PC-3 (cell line): ENCODE results near the gene ADAMTS17. TPM values are rescaled to one million over a fixed set of nuclear protein-coding genes. Genes with fewer than 3 reads are reported as not detected.
"Not testable (repeated sequence)": the region's sequence is repeated elsewhere in the genome, so short reads cannot be mapped to it uniquely, and the experiment has no call there.

Experiments
- ATAC-seq: fragments of 200-7000 bp; cut with Tn5 transposase; 2 replicates; pipeline ENCODE4 v1.9.1; 2020; ENCODE audit warnings: mild to moderate bottlenecking, moderate library complexity
- BruUV-seq: library from RNA; stranded (reverse); fragments of 400-500 nt; replicated peaks from 2 replicates; lab custom pipeline; 2021; lab: Mats Ljungman, UMichigan
- CTCF ChIA-PET: fragments of 300-600 bp; sonication (Branson Sonifier 250); formaldehyde crosslinking; loops from one replicate; lab custom pipeline; 2022; ENCODE audit warnings: antibody characterized with exemption; lab: Charles Lee
- POLR2A ChIA-PET: fragments of 300-600 bp; sonication (Branson Sonifier 250); formaldehyde crosslinking; loops from one replicate; lab custom pipeline; 2022; ENCODE audit warnings: antibody characterized with exemption; ENCODE audit not compliant: unreplicated experiment; lab: Charles Lee
- DNase-seq: peaks from one replicate; pipeline ENCODE4 v3.0.0-alpha.2; 2015
- H2AFZ ChIP-seq: fragments of 300-600 bp; sonication (generic); 2 replicates; pipeline ENCODE4 v1.6.0; 2016; ENCODE audit warnings: antibody characterized with exemption, low read length
- H3F3A ChIP-seq: fragments of 300-600 bp; sonication (generic); one replicate; pipeline ENCODE4 v1.6.0; 2017; ENCODE audit warnings: antibody characterized with exemption, low read length, control low read depth, mild to moderate bottlenecking; ENCODE audit not compliant: unreplicated experiment
- H3K27ac ChIP-seq: fragments of 300-600 bp; sonication (generic); 2 replicates; pipeline ENCODE4 v1.5.1; 2016; ENCODE audit warnings: mild to moderate bottlenecking, low read length
- H3K27me3 ChIP-seq: fragments of 300-600 bp; sonication (generic); 2 replicates; pipeline ENCODE4 v1.6.1; 2016; ENCODE audit warnings: low read length, mixed read lengths
- H3K36me3 ChIP-seq: fragments of 300-600 bp; sonication (generic); 2 replicates; pipeline ENCODE4 v1.6.1; 2016; ENCODE audit warnings: low read depth, mixed run types, low read length, mixed read lengths
- H3K4me1 ChIP-seq: fragments of 300-600 bp; sonication (generic); 2 replicates; pipeline ENCODE4 v1.5.1; 2016; ENCODE audit warnings: low read length; ENCODE audit not compliant: insufficient read depth
- H3K4me2 ChIP-seq: fragments of 300-600 bp; sonication (generic); 2 replicates; pipeline ENCODE4 v1.6.0; 2016; ENCODE audit warnings: low read length
- H3K4me3 ChIP-seq: fragments of 300-600 bp; sonication (generic); 2 replicates; pipeline ENCODE4 v1.5.1; 2016; ENCODE audit warnings: mild to moderate bottlenecking, low read length, mixed read lengths
- H3K79me2 ChIP-seq: fragments of 300-600 bp; sonication (generic); 2 replicates; pipeline ENCODE4 v1.6.1; 2017; ENCODE audit warnings: low read length, mixed read lengths
- H3K9ac ChIP-seq: fragments of 300-600 bp; sonication (generic); 2 replicates; pipeline ENCODE4 v1.6.0; 2016; ENCODE audit warnings: mild to moderate bottlenecking, low read length
- H3K9me2 ChIP-seq: fragments of 300-600 bp; sonication (generic); replicated peaks from 2 replicates; pipeline ENCODE4 v1.6.1; 2016; ENCODE audit warnings: mixed run types, low read length, mixed read lengths
- H3K9me3 ChIP-seq: fragments of 300-600 bp; sonication (generic); 2 replicates; pipeline ENCODE4 v1.6.1; 2016; ENCODE audit warnings: low read length, mixed read lengths
- H4K20me1 ChIP-seq: fragments of 300-600 bp; sonication (generic); 2 replicates; pipeline ENCODE4 v1.6.1; 2016; ENCODE audit warnings: low read length, mixed read lengths
- CTCF ChIP-seq: fragments of 300-600 bp; sonication (generic); conservative IDR thresholded peaks from 2 replicates; pipeline ENCODE4 v1.5.1; 2017; ENCODE audit warnings: antibody characterized with exemption, low read depth, mild to moderate bottlenecking, low read length
- EZH2 ChIP-seq: fragments of 300-600 bp; sonication (generic); IDR thresholded peaks from one replicate; pipeline ENCODE4 v1.6.1; 2017; ENCODE audit warnings: antibody characterized with exemption, mild to moderate bottlenecking, low read length; ENCODE audit not compliant: unreplicated experiment
- EZH2phosphoT487 ChIP-seq: fragments of 300-600 bp; sonication (generic); IDR thresholded peaks from 2 replicates; pipeline ENCODE4 v1.6.1; 2018; ENCODE audit warnings: mild to moderate bottlenecking, antibody characterized with exemption, low read length, borderline replicate concordance
- intact Hi-C: fragments of 100-400 bp; cut with micrococcal nuclease; formaldehyde crosslinking; loops from 2 replicates; pipeline ENCODE4 v1.9.0; 2023
- total RNA-seq: library from RNA; depleted of rRNA; stranded (reverse); fragments of >200 nt; gene quantifications from 2 replicates; pipeline ENCODE4 v1.2.3, GENCODE V29; 2014

Gene ADAMTS17
- total RNA-seq, 1 experiment from 2014 or later = 6.9 TPM

DNA sequence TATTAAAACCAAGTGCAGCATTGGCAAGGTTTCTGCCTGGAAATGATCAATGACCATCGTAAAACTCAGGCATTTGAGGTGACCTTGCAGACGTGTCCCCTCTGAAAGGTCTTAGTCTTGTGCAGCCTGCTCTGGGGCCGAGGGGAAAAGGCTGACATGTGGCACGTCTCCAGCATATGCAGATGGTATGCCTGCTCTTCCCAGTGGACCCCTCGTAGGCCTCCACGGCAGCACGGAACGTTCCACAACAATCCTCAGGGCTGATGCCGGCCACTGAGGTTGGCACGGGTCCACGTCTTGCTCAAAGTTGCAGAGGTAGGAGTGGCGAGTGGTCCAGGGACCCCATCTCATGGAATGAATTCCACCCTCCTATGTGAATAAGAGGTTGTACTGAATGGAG lies 361.0 kb downstream of the ADAMTS17 start:
- CTCF ChIA-PET = no interaction called here

DNA sequence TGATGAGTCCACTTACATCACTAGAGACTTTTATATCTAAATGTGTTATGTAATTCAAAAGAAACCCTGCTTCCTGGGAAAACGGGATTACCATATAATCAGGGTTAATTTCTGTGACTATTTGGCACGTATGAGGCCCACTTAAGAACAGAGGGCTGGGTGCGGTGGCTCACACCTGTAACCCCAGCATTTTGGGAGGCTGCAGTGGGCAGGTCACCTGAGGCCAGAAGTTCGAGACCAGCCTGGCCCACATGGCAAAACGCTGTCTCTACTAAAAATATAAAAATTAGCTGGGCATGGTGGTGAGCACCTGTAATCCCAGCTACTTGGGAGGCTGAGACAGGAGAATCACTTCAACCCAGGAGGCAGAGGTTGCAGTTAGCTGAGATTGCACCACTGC lies 361.9 kb downstream of the ADAMTS17 start:
- H4K20me1 ChIP-seq, H3K27ac ChIP-seq, H3K27me3 ChIP-seq, H3F3A ChIP-seq, H3K36me3 ChIP-seq, H3K4me3 ChIP-seq, H3K9me2 ChIP-seq, H3K4me2 ChIP-seq, DNase-seq, H3K79me2 ChIP-seq, H3K9me3 ChIP-seq, POLR2A ChIA-PET, BruUV-seq, CTCF ChIA-PET, H3K9ac ChIP-seq, ATAC-seq, intact Hi-C loops, H2AFZ ChIP-seq, H3K4me1 ChIP-seq: not testable (repeated sequence)

More for the DNA sequence above, 361.0 kb downstream of the ADAMTS17 start:
- Histone ChIP-seq H3K9me2 (no peaks in the 10 kb centered on the region), H3K79me2 (no peaks in the 10 kb centered on the region), H4K20me1 (no peaks in the 10 kb centered on the region), H3K27ac (no peak overlapping the region), H3K4me3 (no peak overlapping the region), H3K9me3 (no peaks in the 10 kb centered on the region), H3K27me3 (no peaks in the 10 kb centered on the region), H3K4me1 (peaks cover 7% of the 10 kb centered on the region; the same call in 1 of the 2 replicates), H3K4me2 (no peak overlapping the region), H2AFZ (no peak overlapping the region), H3K9ac (no peak overlapping the region), H3K36me3 (no peaks in the 10 kb centered on the region), H3F3A (no peaks in the 10 kb centered on the region)
- intact Hi-C loops = no loop called here
- BruUV-seq = no TSS peak
- ATAC-seq = no peak
- no peak for DNase-seq
- POLR2A ChIA-PET = interaction anchor here (0.5 kb wide), 1 partner anchor 98 kb away, joined by 12 read pairs; no protein-coding TSS in a partner anchor
- TF ChIP-seq EZH2 (no peak), EZH2phosphoT487 (no peak), CTCF (no peak)

- CTCF ChIA-PET = interaction anchor here (0.6 kb wide), 1 partner anchor 371 kb away, joined by 3 read pairs; no protein-coding TSS in a partner anchor
- BruUV-seq = no TSS peak
These were observed 362.4 kb downstream of the ADAMTS17 start for GRCh38 chr15:99979371-99979770.

More at GRCh38 chr15:99979371-99979770, 362.4 kb downstream of the ADAMTS17 start:
- Histone ChIP-seq H3F3A (no peaks in the 10 kb centered on the region), H3K9me3 (no peaks in the 10 kb centered on the region), H3K79me2 (no peaks in the 10 kb centered on the region), H3K4me3 (no peak overlapping the region), H3K9me2 (no peaks in the 10 kb centered on the region), H3K27me3 (no peaks in the 10 kb centered on the region), H3K4me2 (no peak overlapping the region), H4K20me1 (no peaks in the 10 kb centered on the region), H2AFZ (no peak overlapping the region), H3K36me3 (no peaks in the 10 kb centered on the region), H3K9ac (no peak overlapping the region), H3K27ac (no peak overlapping the region), H3K4me1 (peaks cover 7% of the 10 kb centered on the region; the same call in 1 of the 2 replicates)
- ATAC-seq = no peak
- TF ChIP-seq CTCF (no peak), EZH2phosphoT487 (no peak), EZH2 (no peak)
- DNase-seq = no peak
- POLR2A ChIA-PET = no interaction called here
- intact Hi-C loops = no loop called here
